GM06990 (cell line): ENCODE data around the gene BBS9.

Source experiments
- DNase-seq: peaks from one replicate; pipeline ENCODE4 v3.0.0-alpha.2; 2011; ENCODE audit not compliant: insufficient read length; ENCODE audit errors: extremely low read depth
- H3K27me3 ChIP-seq: replicated peaks from 2 replicates; pipeline ENCODE4 v1.6.0; 2011; ENCODE audit warnings: low read length; ENCODE audit not compliant: control insufficient read depth, insufficient read depth
- H3K36me3 ChIP-seq: 2 replicates; pipeline ENCODE4 v1.5.1; 2011; ENCODE audit warnings: low read length; ENCODE audit not compliant: control insufficient read depth, insufficient read depth
- H3K4me3 ChIP-seq: replicated peaks from 2 replicates; pipeline ENCODE4 v1.5.1; 2011; ENCODE audit warnings: low read depth, mild to moderate bottlenecking, control low read depth, low read length
- TF ChIP-seq, protein P1 (sequence below): IDR thresholded peaks from 2 replicates; pipeline ENCODE4 v1.5.1; 2011; ENCODE audit warnings: low read length, control low read depth, mild to moderate bottlenecking, inconsistent platforms; ENCODE audit not compliant: insufficient read depth, poor library complexity, severe bottlenecking

BBS9 gene

DNA sequence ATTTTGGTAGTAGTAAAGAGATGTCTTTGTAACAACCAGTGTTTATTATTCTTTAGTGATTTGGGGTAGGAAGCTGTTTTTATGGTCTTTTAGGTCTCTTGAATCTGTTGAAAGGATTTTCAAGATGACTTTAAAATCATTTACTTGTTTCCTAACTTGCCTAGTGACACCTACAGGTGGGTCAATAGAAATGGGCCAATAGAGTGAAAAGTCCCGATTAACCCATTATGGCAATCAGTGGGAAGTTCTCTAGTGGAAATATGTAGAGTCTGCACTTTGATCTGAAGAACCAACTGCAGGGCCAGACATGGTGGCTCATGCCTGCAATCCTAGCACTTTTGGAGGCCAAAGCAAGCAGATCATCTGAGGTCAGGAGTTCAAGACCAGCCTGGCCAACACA, 401.3 kb downstream of the BBS9 start:
- Histone ChIP-seq H3K27me3 (no peaks in the 10 kb centered on the region), H3K4me3 (no peak overlapping the region), H3K36me3 (no peaks in the 10 kb centered on the region)
- no peak for DNase-seq
- TF ChIP-seq, protein P1, sequence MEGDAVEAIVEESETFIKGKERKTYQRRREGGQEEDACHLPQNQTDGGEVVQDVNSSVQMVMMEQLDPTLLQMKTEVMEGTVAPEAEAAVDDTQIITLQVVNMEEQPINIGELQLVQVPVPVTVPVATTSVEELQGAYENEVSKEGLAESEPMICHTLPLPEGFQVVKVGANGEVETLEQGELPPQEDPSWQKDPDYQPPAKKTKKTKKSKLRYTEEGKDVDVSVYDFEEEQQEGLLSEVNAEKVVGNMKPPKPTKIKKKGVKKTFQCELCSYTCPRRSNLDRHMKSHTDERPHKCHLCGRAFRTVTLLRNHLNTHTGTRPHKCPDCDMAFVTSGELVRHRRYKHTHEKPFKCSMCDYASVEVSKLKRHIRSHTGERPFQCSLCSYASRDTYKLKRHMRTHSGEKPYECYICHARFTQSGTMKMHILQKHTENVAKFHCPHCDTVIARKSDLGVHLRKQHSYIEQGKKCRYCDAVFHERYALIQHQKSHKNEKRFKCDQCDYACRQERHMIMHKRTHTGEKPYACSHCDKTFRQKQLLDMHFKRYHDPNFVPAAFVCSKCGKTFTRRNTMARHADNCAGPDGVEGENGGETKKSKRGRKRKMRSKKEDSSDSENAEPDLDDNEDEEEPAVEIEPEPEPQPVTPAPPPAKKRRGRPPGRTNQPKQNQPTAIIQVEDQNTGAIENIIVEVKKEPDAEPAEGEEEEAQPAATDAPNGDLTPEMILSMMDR = peak; percentile 28

GRCh38 chr7:33531888-33532287, 402.5 kb downstream of the BBS9 start:
- no peaks in the 10 kb centered on the region for H3K36me3 ChIP-seq
- TF ChIP-seq, protein P1 = no peak
- H3K4me3 ChIP-seq = no peak overlapping the region
- DNase-seq = no peak
- no peaks in the 10 kb centered on the region for H3K27me3 ChIP-seq

DNA sequence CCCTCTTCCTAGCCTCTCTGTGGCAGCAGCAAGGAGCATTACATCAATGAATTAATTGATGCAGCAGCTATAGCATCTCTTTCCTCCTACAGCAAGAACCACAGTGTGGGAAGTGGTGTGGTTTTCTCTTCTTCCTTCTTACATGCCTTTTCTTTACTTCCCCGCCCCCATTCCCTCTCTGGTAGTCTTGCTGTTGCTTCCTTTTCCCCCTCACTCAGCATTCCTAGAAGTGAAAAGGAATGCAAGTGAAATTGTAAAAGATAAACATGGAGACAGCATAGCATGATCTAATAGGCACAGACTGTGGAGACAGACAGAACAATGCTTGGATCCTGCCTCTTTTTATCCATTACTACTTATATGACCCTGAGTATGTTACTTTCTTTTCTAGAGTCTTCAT, 405.5 kb downstream of the BBS9 start:
- no peaks in the 10 kb centered on the region for H3K27me3 ChIP-seq
- DNase-seq = no peak
- H3K4me3 ChIP-seq = no peak overlapping the region
- TF ChIP-seq, protein P1 = no peak
- H3K36me3 ChIP-seq = no peaks in the 10 kb centered on the region

DNA sequence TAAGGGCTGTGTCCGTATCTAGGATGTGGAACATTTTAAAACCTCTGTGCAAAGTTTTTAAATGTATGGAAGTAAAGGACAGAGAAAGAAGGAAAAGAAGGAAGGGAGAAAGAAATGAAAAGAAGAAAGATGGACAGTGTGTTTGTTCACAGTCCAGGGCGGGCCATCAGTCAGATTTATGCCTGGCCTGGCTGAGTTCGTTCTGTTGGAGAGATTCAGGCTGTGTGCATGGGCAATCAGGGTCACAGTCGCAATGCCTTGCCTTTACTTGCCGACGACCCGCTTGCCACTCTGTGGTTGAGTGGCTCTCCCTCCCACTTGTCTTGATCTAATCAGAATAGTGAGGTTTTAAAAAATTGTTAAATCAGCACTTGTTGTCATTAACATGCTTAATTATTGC, 406.6 kb downstream of the BBS9 start:
- H3K36me3 ChIP-seq = no peaks in the 10 kb centered on the region
- DNase-seq = no peak
- no peaks in the 10 kb centered on the region for H3K27me3 ChIP-seq
- H3K4me3 ChIP-seq = no peak overlapping the region
- TF ChIP-seq, protein P1 = no peak

DNA sequence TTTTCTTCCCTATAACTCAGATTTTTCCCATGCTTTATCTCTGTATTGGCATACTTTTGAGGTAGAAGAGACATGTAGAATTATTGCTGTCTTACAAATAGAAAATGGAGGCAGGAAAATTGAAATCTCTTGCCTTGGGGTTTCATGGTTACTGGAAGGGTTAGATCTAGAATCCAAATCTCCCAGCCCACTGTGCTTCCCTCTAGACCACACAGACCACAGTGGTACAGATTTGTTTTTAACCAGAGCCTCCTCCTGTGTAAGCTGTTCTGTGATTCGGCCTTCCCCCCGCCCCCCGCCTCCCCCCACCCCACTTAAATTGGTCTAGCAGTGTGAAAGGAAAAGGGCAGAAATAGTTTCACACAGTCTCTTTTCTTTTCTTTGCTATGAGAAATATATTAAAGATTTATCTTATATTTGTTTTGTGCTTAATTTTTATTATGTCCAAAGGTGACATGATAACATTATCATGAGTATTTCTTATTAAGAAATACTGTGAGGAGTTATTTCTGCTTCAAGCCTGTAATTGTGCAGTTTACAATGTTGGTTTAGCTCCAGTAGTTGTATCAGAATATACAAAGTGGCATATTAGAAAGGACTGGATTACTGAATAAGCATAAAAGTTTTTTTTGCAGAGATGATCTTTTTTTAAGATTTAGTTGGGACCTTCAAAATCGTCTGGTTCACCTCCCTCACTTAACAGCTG, 407.2 kb downstream of the BBS9 start:
- Histone ChIP-seq H3K27me3 (no peaks in the 10 kb centered on the region), H3K4me3 (no peak overlapping the region), H3K36me3 (no peaks in the 10 kb centered on the region)
- TF ChIP-seq, protein P1 = no peak
- no peak for DNase-seq

DNA sequence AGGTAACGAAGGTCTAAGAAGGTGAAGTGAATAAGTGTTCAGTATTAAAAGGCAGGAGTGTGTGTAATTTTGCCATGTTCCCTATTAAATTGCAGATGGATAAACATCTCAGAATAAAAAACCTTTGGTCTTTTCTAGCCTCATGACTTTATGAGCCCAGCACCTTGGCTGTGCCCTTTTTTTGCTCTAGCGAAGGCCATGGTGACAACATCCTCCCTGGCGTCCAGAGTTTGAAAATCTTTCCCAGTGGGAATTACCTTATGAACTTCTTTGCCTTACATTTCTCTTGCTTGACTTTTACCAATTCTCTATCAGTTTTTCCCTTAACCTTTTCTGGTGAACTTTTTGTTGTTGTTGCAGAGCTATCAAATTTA, 407.7 kb downstream of the BBS9 start:
- no peak overlapping the region for H3K4me3 ChIP-seq
- TF ChIP-seq, protein P1 = no peak
- H3K36me3 ChIP-seq = no peaks in the 10 kb centered on the region
- H3K27me3 ChIP-seq = no peaks in the 10 kb centered on the region
- no peak for DNase-seq
